AG09309 (cell line): ENCODE data around the gene TMTC2.

ENCODE experiments used
- DNase-seq: peaks from one replicate; pipeline ENCODE4 v3.0.0-alpha.2; 2010; ENCODE audit warnings: low read depth
- H3K4me3 ChIP-seq: 2 replicates; pipeline ENCODE4 v1.5.1; 2011; ENCODE audit warnings: mild to moderate bottlenecking, low read depth, low read length, moderate library complexity; ENCODE audit not compliant: control insufficient read depth
- CTCF ChIP-seq: IDR thresholded peaks from 2 replicates; pipeline ENCODE4 v1.5.1; 2011; ENCODE audit warnings: mild to moderate bottlenecking, low read depth, low read length, inconsistent platforms; ENCODE audit not compliant: insufficient read depth, control insufficient read depth; ENCODE audit errors: missing control alignments

Gene TMTC2

GRCh38 chr12:83059107-83059506 lies 372.4 kb downstream of the TMTC2 start:
- no peak overlapping the region for H3K4me3 ChIP-seq
- no peak for DNase-seq
- no peak for TF ChIP-seq CTCF

GRCh38 chr12:83065562-83065961 lies 378.9 kb downstream of the TMTC2 start:
- no peak for DNase-seq
- TF ChIP-seq CTCF: no peak
- H3K4me3 ChIP-seq: no peak overlapping the region

GRCh38 chr12:83067981-83068380 lies 381.3 kb downstream of the TMTC2 start:
- no peak for TF ChIP-seq CTCF
- DNase-seq: no peak
- no peak overlapping the region for H3K4me3 ChIP-seq

GRCh38 chr12:83074358-83074894 lies 387.7 kb downstream of the TMTC2 start:
- no peak for TF ChIP-seq CTCF

GRCh38 chr12:83075471-83075870 lies 388.8 kb downstream of the TMTC2 start:
- DNase-seq: no peak
- H3K4me3 ChIP-seq: no peak overlapping the region
- TF ChIP-seq CTCF: no peak

More at GRCh38 chr12:83074358-83074894, 387.7 kb downstream of the TMTC2 start:
- no peak overlapping the region for H3K4me3 ChIP-seq
- no peak for DNase-seq

DNA sequence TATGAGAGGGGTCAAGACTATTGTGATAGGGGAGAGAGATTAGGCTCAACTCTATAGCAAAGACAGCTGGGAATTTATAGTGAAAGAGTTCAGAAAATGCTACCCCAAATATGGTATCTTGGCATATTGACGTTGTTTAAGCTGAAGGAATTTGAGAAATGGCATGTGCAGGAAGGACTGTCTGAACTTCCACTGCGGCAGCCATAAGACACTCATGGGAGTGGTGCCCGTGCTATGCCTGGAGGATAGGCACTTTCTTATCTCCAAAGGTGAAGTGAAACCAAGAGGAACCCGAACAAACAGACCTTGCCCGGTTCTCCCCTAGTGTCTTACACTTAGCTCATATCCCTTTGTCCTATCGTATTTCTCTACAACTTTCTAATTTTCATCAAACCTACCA lies 390.3 kb downstream of the TMTC2 start:
- H3K4me3 ChIP-seq: no peak overlapping the region
- no peak for TF ChIP-seq CTCF
- DNase-seq: no peak
